Amniotic epithelial cell (primary cell): ENCODE data around the gene HOXA6.

Experiments used
- DNase-seq: peaks from one replicate; pipeline ENCODE4 v3.0.0-alpha.2; 2010; ENCODE audit warnings: low read depth

HOXA6 gene

DNA sequence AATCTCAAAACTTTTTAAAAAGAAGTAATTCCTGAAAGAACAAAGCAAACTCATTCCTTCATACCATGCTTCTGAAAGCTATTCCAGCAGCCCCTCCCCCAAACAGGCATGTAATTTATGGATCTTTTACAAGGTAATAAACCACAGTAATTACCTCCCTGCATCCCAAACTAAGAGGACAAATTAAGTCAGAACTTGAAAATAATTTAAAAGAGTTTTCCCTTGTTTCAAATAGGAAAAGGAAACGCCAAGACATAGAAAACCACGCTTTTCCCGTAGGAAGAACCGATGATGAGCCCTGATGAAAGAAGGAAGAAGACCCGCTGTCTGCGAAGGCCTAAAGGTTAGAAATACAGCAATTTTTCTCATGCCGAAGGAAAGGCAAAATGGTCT is 25.9 kb downstream of the HOXA6 start:
- DNase-seq, result no peak

DNA sequence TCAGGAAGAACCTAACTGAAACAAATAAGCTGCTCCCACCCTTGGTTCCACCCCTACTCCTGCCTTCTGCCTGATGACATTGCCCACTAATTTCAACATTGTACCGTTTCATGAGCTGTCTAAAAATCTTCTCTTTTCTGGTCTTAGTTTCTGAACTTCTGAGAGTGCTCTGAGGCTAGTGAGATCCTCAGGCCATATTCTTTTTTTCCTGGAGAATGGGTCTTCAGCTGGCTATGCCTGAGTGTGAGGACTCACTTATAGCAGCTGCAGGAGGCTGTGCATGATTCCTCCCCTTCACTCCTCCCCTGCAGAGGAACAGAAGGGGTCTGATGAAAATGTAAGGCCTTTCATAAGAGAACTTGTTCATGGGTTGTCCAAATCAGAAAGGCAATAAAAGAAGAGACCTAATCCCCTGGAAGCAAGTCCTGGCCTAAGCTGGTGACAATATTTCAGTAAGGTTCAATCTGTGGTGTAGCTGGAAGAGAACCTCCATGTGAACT is 28.1 kb downstream of the HOXA6 start:
- no peak for DNase-seq

DNA sequence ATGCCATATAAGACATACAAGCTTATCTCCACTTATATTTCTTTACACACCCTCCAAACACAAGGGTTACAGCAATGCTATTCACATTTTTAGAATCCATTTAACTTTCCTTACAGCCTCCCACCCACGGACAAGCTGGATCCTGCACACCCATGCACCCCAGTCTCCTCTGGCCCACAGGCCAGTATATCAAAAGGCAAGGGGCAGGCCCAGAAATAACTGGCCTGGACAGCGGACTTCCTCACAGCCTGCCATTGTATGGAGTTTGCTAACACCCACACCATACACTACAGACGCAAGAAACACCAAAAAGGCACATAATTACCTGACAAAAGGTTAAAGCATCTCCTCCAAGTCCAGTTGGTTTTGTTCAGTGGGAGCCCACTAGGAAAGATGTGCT is 29.0 kb downstream of the HOXA6 start:
- DNase-seq, result no peak

DNA sequence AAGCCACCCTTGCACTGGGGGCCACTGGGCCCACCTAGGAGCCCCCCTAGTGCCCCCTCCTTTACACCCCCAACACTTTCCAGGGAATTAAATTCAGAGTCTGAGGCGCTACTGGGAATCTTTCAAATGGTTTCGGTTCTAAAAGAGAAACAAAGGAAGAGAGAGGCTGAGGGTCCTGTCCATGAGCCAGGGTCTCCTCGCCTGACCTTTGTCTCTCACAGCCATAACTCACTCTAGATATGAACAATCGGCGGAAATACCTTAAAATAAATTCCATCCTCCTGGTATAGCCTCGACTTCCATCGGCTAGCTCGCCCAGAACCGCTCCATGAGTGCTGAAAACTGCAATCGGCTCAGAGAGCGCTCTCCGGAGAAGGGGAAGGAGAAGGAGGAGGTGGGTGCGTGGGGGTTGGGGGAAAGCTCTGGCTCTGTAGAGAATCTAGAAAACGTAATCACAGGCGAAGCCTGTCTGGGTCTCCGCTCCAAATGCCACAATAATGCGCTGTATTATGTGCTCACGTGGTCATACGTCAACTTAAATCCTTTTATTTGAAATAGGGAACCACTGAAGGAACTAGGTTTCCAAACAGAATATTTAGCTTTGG is 29.6 kb downstream of the HOXA6 start:
- DNase-seq, result peak; percentile 93

DNA sequence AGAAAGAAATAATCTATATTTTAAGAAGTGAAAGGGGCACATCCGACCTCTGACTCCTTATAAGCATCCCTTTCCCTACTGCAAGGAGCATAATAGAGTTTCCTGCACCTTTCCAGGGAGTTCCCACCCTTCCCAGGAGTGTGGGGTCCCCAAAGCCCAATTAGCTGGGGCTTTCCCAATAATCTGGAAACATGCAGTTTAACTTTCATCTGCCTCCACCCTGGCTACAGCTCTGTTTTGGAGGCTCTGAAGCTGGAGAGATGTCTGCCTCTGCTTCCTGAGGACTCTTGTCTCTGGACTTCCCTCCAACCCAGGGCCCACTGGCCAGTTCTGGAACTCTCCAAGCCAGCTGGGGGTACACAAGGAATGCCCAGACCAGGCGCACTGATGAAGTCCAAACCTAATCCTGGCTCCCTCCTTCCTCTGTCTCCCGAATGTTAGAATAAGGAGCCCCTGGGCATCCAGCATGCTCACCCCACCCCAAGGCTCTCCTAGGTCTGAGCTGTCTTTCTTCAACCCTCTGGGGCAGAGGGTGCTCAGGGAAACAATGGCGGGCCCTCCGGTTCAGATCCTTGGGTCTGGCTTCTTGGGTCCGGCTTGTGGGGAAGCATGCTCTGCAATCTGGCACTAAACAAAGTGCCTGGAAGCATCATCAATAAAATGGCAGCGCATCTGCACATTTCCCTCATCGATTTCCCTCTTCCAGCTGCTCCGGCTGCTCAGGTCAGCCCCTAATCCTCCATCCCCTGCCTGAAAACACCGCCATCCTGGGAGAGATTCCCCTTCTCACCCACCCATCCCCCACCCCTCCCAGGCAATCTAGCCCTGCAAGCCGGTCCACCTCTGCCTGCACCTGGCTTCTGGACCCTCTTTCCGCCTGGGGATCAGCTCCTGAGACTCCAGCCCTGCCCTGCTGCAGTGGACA is 30.4 kb downstream of the HOXA6 start:
- no peak for DNase-seq

DNA sequence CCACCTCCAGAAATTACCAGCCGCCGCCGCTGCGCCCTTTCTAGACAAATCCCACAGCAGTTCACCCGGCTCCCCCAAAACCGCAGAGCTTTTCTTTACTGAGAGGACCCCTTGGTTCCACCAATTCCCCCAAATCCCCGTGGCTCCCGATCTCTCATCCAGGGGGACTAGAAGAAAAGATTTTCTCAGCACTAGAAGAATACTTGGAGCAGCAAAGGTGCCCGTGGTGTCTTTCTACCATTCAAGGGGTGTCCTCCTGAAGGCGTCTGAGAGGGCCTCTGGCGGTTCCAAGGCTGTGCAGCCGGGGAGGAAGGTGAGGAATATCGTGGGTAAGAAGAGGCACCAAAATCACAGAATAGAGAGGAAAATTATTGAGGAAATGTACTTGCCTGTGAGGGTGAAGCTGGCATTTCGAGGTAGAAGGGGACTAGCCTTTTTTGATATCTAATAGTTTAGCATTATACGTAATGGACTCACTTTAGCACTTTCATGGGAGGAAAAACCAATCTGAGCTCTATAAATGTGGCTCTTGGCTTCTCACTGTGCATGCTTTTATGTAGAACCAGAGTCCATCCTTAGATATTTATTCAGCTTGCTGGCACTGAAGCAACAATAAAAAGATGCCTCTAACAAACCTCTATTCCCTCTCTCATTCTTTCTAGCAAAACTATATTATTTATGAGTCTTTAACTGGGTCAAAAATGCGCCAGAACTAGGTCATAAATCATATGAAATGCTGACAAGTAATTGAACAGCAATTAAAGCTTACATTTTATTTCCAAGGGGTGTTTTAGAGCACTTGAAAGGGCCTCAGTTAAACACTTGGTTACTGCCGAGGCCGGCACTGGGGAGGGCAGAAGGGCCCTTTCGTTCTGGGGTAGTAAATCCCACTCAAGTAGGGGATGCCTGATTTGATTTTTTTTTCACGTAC is 31.3 kb downstream of the HOXA6 start:
- DNase-seq, result no peak

DNA sequence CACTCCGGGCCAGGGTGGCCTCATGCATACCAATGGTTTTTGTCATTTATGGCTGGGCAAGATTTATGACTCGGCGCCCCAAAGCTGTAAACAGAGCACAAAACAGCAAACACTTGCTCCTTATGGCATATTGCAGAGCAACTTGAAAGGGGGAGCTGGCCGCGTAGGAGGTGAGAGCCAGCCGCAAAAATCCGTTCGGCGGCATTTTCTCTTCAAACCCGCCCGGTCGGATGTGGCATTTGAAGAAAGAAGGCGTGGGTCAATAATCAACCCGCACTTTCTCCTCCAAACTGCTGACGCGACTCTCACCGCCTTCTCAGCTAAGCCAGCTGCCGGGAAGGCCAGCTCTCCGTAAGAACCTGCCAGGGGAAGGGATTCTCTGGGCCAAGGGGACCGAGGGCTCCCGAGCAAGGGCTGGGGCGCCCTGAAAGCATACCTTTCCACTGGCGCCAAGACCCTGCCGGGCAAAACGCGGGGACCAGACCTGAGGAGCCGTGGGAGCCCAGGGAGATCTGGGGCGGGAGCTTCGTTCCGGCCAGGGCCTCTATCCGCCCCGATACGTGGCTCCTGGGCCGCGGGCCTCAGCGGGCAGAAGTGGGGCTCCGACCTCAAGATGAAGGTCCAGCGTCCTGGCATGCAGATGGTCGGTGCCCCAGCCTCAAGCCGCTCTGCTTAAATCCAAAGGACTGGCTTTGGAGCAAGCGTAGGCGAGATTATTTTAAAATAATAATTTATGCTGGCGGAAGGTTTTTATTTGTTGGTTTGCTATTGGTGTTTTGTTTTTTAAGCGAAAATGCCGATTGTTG is 32.1 kb downstream of the HOXA6 start:
- DNase-seq, result peak; percentile 85

DNA sequence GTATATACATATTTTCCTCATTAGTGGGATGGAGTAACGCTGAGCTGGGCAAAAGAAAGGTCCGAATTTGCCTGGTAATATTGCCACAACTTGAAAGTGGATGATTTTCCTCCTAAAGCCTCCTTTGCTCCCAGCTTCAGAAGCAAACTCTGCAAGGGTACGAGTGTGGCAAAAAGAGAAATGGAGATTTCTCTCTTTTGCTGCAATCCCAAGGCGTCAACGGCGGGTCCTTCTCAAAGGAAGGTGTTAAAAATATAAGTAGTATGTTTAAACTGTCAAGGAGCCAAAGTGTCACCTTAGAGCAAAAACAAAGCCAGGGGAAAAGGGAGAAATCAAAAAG is 32.7 kb downstream of the HOXA6 start:
- no peak for DNase-seq

DNA sequence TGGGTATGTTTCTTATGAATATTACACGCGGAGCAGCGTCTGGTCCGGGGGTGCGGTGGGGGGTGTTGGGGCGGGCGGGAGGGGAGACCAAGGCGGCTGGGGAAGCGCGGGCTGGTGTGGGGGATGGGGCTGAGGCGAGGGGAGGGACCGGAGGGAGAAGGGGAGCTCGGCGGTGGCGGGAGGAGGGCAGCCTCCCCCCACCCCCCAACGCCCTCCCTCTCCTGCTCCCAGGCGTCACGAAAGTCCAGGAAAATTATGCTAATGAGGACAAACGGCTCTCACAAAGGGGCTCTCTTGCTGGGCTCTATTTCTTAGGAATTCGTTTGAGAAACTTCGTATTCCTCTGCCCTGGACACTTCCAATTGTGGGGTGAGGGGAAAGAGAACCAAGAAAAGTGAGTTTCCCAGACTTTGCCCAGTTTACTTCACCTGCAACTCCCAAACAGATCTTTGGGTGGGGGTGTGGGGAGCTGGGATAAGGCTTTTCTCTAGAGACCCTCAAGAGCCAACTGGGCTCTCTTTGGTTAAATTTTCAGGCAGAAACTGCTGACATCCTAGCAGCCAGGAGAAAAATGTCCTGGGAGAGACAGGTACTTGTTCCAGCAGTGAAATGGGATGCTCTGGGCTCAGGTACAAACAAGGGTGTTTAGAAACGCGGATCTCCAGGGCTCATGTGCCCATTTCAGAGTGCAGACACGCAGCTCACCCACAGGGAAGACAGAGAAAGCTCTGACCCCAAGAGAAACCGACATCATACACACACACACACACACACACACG is 33.4 kb downstream of the HOXA6 start:
- DNase-seq, result peak; percentile 76

DNA sequence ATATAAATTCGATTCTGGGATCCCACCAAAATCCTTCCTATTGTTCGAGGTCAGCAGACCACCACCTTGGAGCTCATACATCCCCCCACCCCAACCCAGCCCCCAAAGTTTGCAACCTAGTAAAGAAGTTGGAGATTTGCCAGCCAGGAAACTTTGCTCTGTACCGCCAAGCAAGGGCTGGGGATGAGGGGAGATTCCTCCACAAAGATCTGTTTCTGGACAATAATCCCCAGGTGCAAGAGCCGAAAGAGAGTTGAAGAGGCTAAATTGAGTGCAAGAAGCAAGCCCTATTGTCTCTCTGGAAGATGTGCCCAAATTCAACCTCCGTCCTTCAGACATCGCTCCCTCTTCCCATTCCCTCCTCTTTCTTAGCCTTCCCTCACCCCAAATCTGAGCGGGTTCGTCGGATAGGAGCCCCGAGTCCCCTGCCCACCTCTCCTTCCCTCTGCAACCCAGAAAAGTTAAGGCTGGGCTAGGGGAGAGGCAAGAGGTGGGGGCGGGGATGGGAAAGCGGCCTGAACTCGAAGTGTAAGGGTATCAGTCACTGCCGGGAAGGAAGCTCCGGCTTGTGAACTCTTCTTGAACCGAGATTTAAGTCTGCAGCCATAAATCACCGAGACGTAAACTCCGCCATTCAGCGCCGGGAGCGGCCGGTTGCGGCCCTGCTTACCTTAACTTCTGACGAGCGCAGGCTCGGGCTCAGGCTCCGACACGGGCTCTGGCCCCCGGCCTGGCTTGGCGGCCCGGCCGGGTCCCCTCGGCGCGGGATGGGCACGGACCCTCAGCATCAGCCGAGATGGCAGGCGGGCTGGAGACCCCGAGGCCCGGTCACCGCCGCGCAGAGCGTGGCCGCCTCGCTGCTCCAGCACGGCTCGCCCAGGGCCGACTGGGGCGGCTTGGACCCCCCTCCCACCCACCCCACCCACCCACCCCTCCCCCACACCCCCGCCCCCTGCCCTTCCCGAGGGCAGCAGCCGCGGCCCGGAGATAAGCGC is 34.3 kb downstream of the HOXA6 start:
- peak; percentile 97 for DNase-seq

DNA sequence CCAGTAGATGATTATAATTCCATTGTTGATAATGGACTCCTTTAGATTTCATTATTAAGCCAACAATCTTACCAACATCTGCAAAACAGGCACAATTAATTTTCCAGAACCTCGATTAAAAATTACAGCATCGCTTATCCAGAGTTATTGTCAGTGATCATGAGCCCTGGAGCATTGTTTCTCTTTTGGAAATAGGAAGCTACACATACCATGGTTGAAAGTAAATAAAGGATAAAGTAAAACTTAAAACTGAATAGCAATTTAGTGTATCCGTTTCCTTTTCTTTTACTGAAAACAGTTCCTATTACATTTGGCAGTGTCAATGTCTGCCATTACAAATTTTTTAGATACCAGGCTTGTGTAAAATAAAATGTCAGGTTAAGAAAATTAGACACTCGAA is 35.2 kb downstream of the HOXA6 start:
- no peak for DNase-seq

DNA sequence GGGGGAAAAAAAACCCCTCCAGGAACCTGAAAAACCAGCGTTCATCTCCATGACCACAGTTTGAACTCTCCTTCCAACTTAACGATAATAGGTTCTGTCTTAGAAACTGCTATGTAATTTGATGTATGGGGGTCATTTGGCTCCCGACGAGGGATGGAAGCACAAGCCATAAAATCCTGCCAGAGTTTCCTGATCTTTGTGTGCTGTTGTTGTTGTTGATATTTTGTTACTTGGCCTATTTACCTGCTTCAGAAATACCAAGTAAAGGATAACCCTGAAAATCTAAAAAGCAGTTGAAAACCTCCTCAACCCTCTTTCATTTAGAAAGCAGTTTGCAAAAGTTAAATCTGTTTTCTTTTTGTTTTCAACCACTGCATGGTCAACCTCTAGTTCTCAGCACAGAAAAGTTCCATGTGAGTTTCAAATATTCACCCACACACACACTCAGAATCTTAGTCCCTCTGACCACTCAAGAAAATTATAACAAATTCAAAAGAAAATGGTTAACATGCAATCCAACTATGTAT is 35.8 kb downstream of the HOXA6 start:
- peak; percentile 43 for DNase-seq

DNA sequence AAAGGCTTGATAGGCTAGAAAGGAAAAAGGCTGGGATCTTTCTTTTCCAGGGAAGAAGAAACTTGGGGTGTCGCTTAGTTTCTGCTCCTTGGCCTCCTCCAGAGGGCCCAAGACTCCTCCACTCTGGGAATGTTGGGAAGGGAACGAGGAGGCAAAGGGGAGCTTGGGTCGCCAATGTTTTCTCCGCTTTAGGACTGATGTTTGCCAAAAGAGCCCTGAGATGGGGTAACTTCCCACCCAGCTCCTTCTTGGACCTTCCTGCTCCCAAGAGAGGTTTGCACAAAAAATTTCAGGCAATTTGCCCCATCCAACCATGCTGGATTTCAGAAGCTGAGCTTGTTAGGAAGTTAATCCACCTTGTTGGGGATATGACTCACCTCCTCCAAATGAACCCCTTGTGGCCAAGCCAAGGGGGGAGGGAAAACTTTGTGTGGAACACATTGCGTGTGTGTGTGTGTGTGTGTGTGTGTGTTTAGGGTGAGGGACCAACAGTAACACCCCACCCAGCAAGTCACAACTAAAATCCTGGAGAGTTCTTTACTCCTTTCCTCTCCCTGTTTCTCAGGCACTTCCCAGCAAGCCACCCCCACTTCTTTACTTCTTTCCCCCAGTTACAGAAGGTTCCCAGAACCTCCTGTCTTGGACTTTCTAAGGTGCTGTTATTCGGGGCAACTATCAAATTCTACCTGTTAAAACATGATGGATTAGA is 36.4 kb downstream of the HOXA6 start:
- DNase-seq, result peak; percentile 89

DNA sequence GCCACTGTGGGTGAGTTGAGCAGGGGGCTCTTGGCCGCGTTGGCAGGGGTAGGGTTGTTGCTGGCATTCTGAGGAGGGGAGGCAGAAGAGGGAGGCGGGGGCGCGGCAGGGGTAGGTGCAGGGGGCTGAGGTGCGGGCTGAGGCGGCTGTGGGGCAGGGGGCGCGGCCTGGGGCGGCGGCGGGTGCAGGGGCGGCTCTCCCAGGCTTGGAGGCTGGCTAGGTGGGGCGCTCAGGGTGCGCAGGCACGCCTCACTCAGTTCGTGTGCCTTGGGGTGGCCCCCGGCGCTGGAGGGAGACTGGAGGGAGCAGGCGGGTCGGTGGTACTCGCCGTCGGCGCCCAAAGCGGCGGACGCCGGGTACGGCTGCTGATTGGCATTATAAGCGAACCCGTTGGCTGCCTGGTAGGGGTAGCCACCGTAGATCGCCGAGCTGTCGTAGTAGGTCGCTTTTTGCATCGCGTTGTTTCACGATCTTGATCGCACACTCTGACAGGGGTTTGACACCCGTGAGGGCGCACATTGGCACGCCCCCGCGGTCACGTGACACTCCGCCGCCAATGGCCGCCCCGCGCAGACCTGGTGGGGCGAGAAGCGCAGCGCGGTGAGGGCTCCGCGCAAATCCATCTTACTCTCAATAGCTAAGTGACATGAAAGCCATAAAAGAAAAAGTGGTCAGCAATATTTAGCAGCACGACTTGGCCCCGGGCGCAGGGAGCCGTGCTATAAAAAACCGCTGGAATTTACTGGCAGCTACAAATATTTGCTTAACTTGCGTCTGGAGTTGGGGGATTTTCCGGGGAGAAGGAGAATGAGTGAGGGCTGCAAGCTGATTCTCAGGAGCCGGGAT is 37.2 kb downstream of the HOXA6 start:
- peak; percentile 82 for DNase-seq

DNA sequence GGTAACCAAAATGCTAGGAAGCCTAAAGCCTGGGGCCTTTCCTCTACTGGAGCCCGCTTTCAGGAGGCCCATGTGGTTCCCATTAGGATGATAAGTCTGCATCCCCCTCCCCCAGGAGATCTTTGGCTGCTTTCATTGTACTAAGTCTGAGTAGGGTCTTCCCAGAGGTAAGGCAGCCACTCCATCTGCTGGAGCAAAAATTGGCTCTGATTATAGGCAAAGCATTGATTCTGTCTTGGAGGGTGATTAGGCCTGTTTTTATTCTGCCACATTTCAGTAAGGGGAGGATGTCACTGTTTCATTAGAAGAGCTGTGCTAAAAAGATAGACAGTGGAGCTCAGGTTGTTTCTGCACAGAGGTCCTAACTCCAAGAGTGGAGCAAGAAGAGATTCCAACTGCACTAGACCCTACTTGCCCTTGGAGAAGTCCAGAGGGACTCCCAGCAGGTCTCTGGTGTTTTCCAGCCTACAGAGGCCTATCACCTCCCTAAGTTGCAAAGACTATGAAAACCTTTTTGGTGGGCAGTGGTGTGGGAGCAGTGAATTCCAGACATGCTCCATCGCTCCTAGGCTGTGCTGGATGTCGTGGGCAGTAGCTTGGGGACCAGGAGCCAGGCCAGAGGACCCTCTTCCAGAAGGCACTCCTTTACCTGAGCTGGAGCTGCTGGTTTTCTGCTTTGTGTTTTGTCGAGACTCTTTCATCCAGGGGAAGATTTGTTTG is 37.9 kb downstream of the HOXA6 start:
- no peak for DNase-seq

DNA sequence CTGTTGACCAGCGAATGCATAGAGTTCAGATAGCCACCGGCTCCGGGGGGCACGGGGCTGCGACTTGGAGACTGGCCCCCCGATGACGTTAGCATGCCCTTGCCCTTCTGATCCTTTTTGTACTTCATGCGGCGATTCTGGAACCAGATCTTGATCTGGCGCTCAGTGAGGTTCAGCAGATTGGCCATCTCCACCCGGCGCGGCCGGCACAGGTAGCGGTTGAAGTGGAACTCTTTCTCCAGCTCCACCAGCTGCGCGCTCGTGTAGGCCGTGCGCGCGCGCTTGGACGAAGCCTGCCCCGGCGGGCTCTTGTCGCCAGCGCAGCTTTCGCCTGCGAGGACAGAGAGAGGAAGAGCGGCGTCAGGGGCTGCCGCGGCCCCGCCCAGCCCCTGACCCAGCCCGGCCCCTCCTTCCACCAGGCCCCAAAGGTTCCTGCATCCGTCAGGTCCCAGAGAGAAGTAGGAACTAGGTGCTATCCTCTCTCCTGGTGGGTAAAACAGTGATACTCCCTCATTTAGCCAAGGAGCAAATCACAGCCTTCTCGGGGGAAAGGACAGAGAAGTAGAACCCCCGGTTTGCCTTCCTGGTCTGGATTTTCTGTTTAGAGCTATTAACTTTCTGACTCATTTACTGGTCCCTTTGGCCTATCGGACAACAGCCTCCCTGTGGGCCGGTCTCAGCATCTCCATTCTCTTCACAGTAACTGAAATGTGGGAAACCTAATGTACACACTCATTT is 39.0 kb downstream of the HOXA6 start:
- DNase-seq, result peak; percentile 68
